SK-N-SH (cell line): ENCODE measurements around the gene GNAI3.

Experiments used
- CHD2 ChIP-seq: fragments of 150-350 bp; IDR thresholded peaks from 2 replicates; pipeline ENCODE4 v1.6.1; 2018; ENCODE audit warnings: low read length; ENCODE audit not compliant: partially characterized antibody
- CTCF ChIP-seq: fragments of 200-600 bp; sonication (generic); IDR thresholded peaks from 2 replicates; pipeline ENCODE4 v1.6.1; 2017; ENCODE audit warnings: antibody characterized with exemption, mild to moderate bottlenecking, moderate library complexity
- JUND ChIP-seq: IDR thresholded peaks from 2 replicates; pipeline ENCODE4 v1.4.0; 2012
- RFX5 ChIP-seq: IDR thresholded peaks from 2 replicates; pipeline ENCODE4 v1.6.1; 2012; ENCODE audit warnings: mild to moderate bottlenecking, improper control_type of control experiment, low read length
- TEAD4 ChIP-seq: IDR thresholded peaks from 2 replicates; pipeline ENCODE4 v1.4.0; 2012; ENCODE audit warnings: mild to moderate bottlenecking, borderline replicate concordance; ENCODE audit not compliant: insufficient read depth
- TF ChIP-seq, protein P1 (sequence below): fragments of 150-350 bp; IDR thresholded peaks from 2 replicates; pipeline ENCODE4 v1.6.1; 2016; ENCODE audit warnings: mild to moderate bottlenecking, low read depth, low read length
- TF ChIP-seq, protein P2 (sequence below): fragments of 150-350 bp; IDR thresholded peaks from 2 replicates; pipeline ENCODE4 v1.6.1; 2017; ENCODE audit warnings: antibody characterized with exemption, low read length, low read depth, borderline replicate concordance

DNA sequence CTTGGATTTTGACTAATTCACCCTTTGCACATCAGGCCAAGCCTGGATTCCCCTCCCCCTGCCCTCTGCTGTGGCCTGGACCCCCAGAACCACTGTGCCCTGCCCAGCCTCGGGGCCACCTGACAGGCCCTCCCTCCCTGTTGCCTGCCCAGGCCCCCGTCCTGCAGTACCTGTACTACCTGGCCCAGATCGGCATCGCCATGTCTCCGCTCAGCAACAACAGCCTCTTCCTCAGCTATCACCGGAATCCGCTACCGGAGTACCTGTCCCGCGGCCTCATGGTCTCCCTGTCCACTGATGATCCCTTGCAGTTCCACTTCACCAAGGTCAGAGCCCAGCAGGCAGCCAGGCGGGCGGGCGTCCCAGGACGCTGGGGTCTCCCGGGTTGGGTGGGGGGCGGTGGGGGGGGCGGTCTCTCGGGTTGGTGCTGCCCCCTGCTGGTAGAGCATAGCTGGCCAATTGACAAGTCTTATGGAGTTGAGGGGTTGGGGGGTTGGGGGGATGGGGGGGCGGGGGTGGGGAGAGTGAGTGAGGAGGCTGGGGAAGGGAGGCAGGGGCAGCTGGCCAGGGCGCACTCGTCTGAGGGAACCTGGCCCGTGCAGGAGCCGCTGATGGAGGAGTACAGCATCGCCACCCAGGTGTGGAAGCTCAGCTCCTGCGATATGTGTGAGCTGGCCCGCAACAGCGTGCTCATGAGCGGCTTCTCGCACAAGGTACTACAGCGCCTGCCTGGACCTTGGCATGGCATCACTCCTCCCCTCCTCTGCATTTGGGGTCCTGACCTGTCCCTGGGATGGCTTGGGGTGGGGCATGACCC is 81.9 kb downstream of the GNAI3 start:
- no peak for TF ChIP-seq RFX5
- 0 out of 2 replicates have a peak, but pooled peaks have one; percentile 4 for TF ChIP-seq CTCF
- no peak for TF ChIP-seq CHD2
- TF ChIP-seq TEAD4: no peak
- TF ChIP-seq, protein P1, sequence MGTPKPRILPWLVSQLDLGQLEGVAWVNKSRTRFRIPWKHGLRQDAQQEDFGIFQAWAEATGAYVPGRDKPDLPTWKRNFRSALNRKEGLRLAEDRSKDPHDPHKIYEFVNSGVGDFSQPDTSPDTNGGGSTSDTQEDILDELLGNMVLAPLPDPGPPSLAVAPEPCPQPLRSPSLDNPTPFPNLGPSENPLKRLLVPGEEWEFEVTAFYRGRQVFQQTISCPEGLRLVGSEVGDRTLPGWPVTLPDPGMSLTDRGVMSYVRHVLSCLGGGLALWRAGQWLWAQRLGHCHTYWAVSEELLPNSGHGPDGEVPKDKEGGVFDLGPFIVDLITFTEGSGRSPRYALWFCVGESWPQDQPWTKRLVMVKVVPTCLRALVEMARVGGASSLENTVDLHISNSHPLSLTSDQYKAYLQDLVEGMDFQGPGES: no peak
- TF ChIP-seq, protein P2, sequence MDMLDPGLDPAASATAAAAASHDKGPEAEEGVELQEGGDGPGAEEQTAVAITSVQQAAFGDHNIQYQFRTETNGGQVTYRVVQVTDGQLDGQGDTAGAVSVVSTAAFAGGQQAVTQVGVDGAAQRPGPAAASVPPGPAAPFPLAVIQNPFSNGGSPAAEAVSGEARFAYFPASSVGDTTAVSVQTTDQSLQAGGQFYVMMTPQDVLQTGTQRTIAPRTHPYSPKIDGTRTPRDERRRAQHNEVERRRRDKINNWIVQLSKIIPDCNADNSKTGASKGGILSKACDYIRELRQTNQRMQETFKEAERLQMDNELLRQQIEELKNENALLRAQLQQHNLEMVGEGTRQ: no peak
- TF ChIP-seq JUND: no peak
